ENCODE measurements around the gene HHIP. TPM values are rescaled to one million over a fixed set of nuclear protein-coding genes. Genes with fewer than 3 reads are reported as not detected.

HHIP gene
- total and polyA plus RNA-seq, 2 donors (not counting 1 experiment from before 2014, with no cell fraction given) = under 0.01 to 0.59 TPM

DNA sequence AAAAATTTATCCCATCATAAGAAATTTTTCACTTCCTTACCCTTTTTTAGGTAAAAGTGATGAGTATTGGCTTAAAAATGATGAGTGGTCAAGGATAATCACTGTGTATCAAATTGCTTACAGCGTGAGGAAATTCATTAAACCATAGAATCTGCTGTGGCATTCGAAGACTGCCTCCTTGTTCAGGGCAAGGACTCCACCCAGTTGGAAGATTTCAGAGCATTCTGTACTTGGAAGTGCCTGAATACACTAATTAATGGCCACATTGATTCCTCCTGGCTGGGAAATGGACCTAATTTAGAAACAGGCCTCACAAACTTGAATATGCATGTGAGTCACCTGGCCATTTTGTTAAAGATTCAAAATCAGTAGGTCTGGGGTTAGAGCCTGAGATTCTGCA is 83.2 kb downstream of the HHIP start:
- DNase-seq (ENCODE audit: low read depth in 2 of 2) = no peak
- Histone ChIP-seq H2AFZ (ENCODE audit: low read length) (no peak overlapping the region), H3K4me3 (replicated peaks in 1 of 4; ENCODE audit: control extremely low read depth in 1 of 4, insufficient read depth in 1 of 4, low read depth in 3 of 4, low read length in 4 of 4) (no peak overlapping the region), H3K36me3 (ENCODE audit: control insufficient read depth, insufficient read depth, low read length) (no peaks in the 10 kb centered on the region), H3K27me3 (ENCODE audit: control insufficient read depth, insufficient read depth, low read length) (no peaks in the 10 kb centered on the region), H3K79me2 (ENCODE audit: control insufficient read depth, insufficient read depth, low read length) (no peaks in the 10 kb centered on the region), H3K9me3 (ENCODE audit: control insufficient read depth, insufficient read depth, low read depth, low read length) (no peaks in the 10 kb centered on the region), H3K9ac (ENCODE audit: insufficient read depth, low read length) (no peak overlapping the region), H4K20me1 (ENCODE audit: control insufficient read depth, extremely low read depth, insufficient read depth, low read length) (no peaks in the 10 kb centered on the region), H3K4me2 (ENCODE audit: extremely low read depth, insufficient read depth, low read length) (no peak overlapping the region), H3K27ac (ENCODE audit: insufficient read depth, low read length) (no peak overlapping the region), H3K4me1 (ENCODE audit: control insufficient read depth, extremely low read depth, insufficient read depth, low read length) (no peaks in the 10 kb centered on the region)
- no peak for TF ChIP-seq EZH2 (IDR thresholded peaks at IDR 0.05; ENCODE audit: low read length, missing control alignments)
- TF ChIP-seq, protein P1, sequence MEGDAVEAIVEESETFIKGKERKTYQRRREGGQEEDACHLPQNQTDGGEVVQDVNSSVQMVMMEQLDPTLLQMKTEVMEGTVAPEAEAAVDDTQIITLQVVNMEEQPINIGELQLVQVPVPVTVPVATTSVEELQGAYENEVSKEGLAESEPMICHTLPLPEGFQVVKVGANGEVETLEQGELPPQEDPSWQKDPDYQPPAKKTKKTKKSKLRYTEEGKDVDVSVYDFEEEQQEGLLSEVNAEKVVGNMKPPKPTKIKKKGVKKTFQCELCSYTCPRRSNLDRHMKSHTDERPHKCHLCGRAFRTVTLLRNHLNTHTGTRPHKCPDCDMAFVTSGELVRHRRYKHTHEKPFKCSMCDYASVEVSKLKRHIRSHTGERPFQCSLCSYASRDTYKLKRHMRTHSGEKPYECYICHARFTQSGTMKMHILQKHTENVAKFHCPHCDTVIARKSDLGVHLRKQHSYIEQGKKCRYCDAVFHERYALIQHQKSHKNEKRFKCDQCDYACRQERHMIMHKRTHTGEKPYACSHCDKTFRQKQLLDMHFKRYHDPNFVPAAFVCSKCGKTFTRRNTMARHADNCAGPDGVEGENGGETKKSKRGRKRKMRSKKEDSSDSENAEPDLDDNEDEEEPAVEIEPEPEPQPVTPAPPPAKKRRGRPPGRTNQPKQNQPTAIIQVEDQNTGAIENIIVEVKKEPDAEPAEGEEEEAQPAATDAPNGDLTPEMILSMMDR (conservative IDR thresholded peaks at IDR 0.05 in 1 of 2, IDR thresholded peaks at IDR 0.05 in 1 of 2; ENCODE audit: low read depth in 1 of 2, low read length in 2 of 2) = no peak

DNA sequence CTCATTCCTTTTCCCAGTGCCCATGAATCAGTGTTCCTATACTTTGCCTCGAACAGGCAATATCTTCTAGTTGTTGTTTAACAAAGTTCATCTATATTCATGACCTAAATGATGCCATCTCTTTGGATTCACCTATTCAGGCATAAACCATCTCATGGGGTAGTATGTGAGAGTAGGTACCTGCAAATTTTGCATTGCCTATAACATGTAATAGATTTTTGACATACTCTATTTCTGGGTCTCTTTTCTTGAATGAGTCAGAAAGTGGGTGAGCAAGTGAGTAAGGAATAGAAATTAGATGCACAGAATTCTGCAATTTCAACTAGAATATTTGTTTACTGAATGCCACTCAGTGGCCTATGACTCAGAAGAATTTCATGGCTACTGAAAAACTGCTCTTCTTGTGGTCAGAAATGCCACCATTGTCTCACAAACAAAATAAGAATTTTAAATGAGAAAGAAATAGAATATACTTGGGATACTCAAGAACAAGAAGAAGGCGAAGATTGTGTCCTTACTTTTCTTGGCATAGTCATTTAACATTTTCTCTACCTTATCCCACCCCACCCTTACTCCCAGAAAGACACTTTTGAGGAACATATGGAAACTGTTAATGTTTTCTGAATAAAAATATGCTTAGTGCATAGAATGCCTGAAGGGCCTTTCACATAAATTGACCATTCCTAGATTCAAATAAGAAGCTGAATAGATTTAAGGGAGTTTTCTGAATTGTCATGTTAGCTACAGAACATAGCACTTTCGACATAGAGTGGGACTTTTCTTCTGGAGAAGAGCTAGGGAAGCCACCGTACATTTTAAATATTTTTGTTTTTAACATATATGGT is 86.8 kb downstream of the HHIP start:
- peak in 1 of 2 donors; percentile 44 for DNase-seq (ENCODE audit: low read depth in 2 of 2)
- no peaks in the 10 kb centered on the region for H4K20me1 ChIP-seq (ENCODE audit: control insufficient read depth, extremely low read depth, insufficient read depth, low read length)
- H3K79me2 ChIP-seq (ENCODE audit: control insufficient read depth, insufficient read depth, low read length) = no peaks in the 10 kb centered on the region
- no peaks in the 10 kb centered on the region for H3K9me3 ChIP-seq (ENCODE audit: control insufficient read depth, insufficient read depth, low read depth, low read length)
- H3K36me3 ChIP-seq (ENCODE audit: control insufficient read depth, insufficient read depth, low read length) = no peaks in the 10 kb centered on the region
- H3K4me3 ChIP-seq (replicated peaks in 1 of 4; ENCODE audit: control extremely low read depth in 1 of 4, insufficient read depth in 1 of 4, low read depth in 3 of 4, low read length in 4 of 4) = no peak overlapping the region
- no peaks in the 10 kb centered on the region for H3K4me1 ChIP-seq (ENCODE audit: control insufficient read depth, extremely low read depth, insufficient read depth, low read length)
- no peak overlapping the region for H3K9ac ChIP-seq (ENCODE audit: insufficient read depth, low read length)
- TF ChIP-seq, protein P1 (conservative IDR thresholded peaks at IDR 0.05 in 1 of 2, IDR thresholded peaks at IDR 0.05 in 1 of 2; ENCODE audit: low read depth in 1 of 2, low read length in 2 of 2) = no peak
- no peak for TF ChIP-seq EZH2 (IDR thresholded peaks at IDR 0.05; ENCODE audit: low read length, missing control alignments)
- no peak overlapping the region for H3K4me2 ChIP-seq (ENCODE audit: extremely low read depth, insufficient read depth, low read length)
- H2AFZ ChIP-seq (ENCODE audit: low read length) = no peak overlapping the region
- H3K27me3 ChIP-seq (ENCODE audit: control insufficient read depth, insufficient read depth, low read length) = no peaks in the 10 kb centered on the region
- H3K27ac ChIP-seq (ENCODE audit: insufficient read depth, low read length) = no peak overlapping the region

DNA sequence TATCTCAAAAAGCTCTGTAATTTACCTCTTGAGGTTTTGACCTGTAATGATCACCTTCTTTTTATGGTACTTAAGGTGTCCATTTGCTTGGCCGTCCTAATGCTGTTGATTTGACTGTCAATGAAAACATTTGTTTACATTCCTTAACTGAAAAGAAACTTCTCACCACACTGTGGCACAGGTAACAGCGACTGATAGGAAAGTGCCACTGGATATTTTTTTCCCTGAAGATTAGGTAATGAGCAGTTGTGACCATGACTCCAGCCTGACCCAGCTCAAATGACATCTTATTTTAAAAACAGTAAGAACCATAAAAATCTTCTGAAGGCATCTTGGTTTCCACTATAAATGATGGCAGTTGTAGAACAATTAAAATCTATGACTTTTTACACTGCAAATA is 87.6 kb downstream of the HHIP start:
- Histone ChIP-seq H3K4me3 (replicated peaks in 1 of 4; ENCODE audit: control extremely low read depth in 1 of 4, insufficient read depth in 1 of 4, low read depth in 3 of 4, low read length in 4 of 4) (no peak overlapping the region), H3K27ac (ENCODE audit: insufficient read depth, low read length) (no peak overlapping the region), H2AFZ (ENCODE audit: low read length) (no peak overlapping the region), H3K36me3 (ENCODE audit: control insufficient read depth, insufficient read depth, low read length) (no peaks in the 10 kb centered on the region), H3K27me3 (ENCODE audit: control insufficient read depth, insufficient read depth, low read length) (no peaks in the 10 kb centered on the region), H3K9ac (ENCODE audit: insufficient read depth, low read length) (no peak overlapping the region), H4K20me1 (ENCODE audit: control insufficient read depth, extremely low read depth, insufficient read depth, low read length) (no peaks in the 10 kb centered on the region), H3K9me3 (ENCODE audit: control insufficient read depth, insufficient read depth, low read depth, low read length) (no peaks in the 10 kb centered on the region), H3K79me2 (ENCODE audit: control insufficient read depth, insufficient read depth, low read length) (no peaks in the 10 kb centered on the region), H3K4me2 (ENCODE audit: extremely low read depth, insufficient read depth, low read length) (no peak overlapping the region), H3K4me1 (ENCODE audit: control insufficient read depth, extremely low read depth, insufficient read depth, low read length) (no peaks in the 10 kb centered on the region)
- TF ChIP-seq, protein P1 (conservative IDR thresholded peaks at IDR 0.05 in 1 of 2, IDR thresholded peaks at IDR 0.05 in 1 of 2; ENCODE audit: low read depth in 1 of 2, low read length in 2 of 2) = no peak
- TF ChIP-seq EZH2 (IDR thresholded peaks at IDR 0.05; ENCODE audit: low read length, missing control alignments) = no peak
- DNase-seq (ENCODE audit: low read depth in 2 of 2) = no peak
